GM10266 (cell line): ENCODE measurements around the gene UBAP2.
"Not testable (repeated sequence)": the region's sequence is repeated elsewhere in the genome, so short reads cannot be mapped to it uniquely, and the experiment has no call there.

Experiments
- DNase-seq: peaks from one replicate; pipeline ENCODE4 v3.0.0; 2012; ENCODE audit errors: extremely low spot score
- CTCF ChIP-seq: IDR thresholded peaks from 2 replicates; pipeline ENCODE4 v1.5.1; 2012; ENCODE audit warnings: mild to moderate bottlenecking, low read depth; ENCODE audit not compliant: control insufficient read depth, insufficient read depth; ENCODE audit errors: missing control alignments

Gene UBAP2

GRCh38 chr9:34027845-34028574 is 20.7 kb downstream of the UBAP2 start:
- TF ChIP-seq CTCF, result no peak
- no peak for DNase-seq

DNA sequence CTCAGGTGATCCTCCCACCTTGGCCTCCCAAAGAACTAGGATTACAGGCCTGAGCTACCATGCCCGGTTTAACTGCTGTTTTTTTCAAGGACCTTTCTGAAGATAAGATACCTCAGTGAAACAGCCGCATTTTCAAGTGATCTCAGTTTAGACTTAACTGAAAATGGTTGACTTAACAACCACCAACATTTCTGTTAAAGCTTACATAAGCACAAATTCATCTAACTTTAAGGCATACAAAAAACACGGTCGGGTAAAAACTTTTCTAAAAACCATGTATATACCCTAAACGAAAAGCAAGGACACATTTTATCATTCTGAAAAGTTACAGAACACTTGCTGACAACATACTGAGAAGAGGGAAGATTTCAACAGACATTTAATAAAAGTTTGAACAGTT is 22.9 kb downstream of the UBAP2 start:
- TF ChIP-seq CTCF, result no peak
- no peak for DNase-seq

- TF ChIP-seq CTCF, result no peak
- no peak for DNase-seq
Measured at GRCh38 chr9:34025062-34025461, 23.6 kb downstream of the UBAP2 start.

- DNase-seq, result not testable (repeated sequence)
Measured at GRCh38 chr9:34024476-34024875, 24.2 kb downstream of the UBAP2 start.

DNA sequence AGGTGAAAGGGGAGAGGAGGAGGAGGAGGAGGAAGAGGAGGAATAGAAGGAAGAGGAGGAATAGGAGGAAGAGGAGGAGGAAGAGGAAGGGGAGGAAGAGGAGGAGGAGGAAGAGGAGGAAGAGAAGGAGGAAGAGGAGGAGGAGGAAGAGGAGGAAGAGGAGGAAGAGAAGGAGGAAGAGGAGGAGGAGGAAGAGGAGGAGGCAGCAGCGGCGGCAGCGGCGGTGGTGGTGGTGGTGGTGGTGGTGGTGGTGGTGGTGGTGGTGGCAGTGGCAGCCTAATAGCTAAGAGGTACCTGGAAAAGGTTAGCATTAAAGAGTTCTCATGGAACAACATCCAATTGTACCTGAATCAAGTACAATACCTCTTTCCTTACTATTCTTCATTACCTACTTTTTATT is 32.5 kb downstream of the UBAP2 start:
- no peak for TF ChIP-seq CTCF

DNA sequence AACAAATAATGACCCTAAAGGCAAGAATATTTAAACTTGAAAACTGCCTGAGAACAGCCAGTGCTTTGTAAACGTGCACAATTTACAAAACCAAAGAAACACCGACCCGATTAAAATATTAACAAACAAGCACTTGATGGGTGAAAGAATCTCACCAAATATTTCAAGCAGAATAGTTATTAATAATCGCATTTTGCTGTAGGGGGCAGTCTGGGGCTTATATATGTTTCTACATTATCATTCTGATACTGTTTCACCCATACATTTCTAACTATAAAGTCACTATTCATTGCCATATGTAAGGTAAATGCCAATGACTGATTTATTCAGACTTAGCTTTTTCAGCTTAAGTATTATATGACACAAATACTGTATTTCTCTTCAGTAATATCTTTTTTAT is 37.7 kb downstream of the UBAP2 start:
- DNase-seq, result no peak
- TF ChIP-seq CTCF, result peak; percentile 11

More for the DNA sequence above, 32.5 kb downstream of the UBAP2 start:
- DNase-seq, result no peak

GRCh38 chr9:34001951-34002350 is 46.7 kb downstream of the UBAP2 start:
- no peak for TF ChIP-seq CTCF
- no peak for DNase-seq

GRCh38 chr9:34001298-34001697 is 47.4 kb downstream of the UBAP2 start:
- DNase-seq, result no peak
- no peak for TF ChIP-seq CTCF
